ENCODE data around the gene RHBDL2.

RHBDL2 gene

DNA sequence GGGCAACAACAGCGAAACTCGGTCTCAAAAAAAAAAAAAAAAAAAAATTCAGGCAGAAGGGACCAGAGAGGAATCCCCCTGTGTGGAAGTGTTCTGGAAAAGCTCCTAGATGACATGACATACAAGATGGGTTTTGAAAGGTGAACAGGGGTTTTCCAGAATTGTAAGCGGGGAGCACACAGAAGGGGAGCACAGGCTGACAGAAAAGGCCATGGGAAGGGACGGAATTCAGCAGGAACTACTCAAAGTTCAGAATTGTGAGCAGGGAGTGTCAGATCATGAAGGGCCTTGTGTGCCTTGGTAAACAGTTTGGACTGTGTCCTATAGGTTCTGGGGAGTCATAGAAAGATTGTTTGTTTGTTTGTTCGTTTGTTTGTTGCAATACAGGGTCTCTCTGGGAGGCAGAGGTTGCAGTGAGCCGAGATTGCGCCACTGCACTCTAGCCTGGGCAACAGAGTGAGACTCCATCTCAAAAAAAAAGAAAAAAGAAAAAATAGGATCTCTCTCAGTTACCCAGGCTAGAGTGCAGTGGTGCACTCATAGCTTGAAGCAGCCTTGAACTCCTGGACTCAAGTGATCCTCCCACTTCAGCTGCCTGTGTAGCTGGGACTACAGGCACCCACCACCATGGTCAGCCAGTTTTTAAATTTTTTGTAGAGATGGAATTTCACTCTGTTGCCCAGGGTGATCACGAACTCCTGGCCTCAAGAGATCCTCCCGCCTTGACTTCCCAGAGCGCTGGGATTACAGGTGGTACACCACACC lies 1.2 kb upstream of the RHBDL2 start:
- TF ChIP-seq, protein P1, sequence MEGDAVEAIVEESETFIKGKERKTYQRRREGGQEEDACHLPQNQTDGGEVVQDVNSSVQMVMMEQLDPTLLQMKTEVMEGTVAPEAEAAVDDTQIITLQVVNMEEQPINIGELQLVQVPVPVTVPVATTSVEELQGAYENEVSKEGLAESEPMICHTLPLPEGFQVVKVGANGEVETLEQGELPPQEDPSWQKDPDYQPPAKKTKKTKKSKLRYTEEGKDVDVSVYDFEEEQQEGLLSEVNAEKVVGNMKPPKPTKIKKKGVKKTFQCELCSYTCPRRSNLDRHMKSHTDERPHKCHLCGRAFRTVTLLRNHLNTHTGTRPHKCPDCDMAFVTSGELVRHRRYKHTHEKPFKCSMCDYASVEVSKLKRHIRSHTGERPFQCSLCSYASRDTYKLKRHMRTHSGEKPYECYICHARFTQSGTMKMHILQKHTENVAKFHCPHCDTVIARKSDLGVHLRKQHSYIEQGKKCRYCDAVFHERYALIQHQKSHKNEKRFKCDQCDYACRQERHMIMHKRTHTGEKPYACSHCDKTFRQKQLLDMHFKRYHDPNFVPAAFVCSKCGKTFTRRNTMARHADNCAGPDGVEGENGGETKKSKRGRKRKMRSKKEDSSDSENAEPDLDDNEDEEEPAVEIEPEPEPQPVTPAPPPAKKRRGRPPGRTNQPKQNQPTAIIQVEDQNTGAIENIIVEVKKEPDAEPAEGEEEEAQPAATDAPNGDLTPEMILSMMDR (conservative IDR thresholded peaks at IDR 0.05), result no peak
- no peak overlapping the region for H3K27ac ChIP-seq

GRCh38 chr1:38941093-38941492 lies 537 bp downstream of the RHBDL2 start:
- TF ChIP-seq, protein P1 (conservative IDR thresholded peaks at IDR 0.05), result no peak
- H3K27ac ChIP-seq, result peak overlapping the region; percentile 47; the same call in 1 of the 2 replicates

- H3K27ac ChIP-seq, result no peak overlapping the region
- TF ChIP-seq, protein P1 (conservative IDR thresholded peaks at IDR 0.05), result no peak
Observed at GRCh38 chr1:38940339-38941047, 1.1 kb downstream of the RHBDL2 start.

- no peak overlapping the region for H3K27ac ChIP-seq
Observed at GRCh38 chr1:38938722-38939260, 2.8 kb downstream of the RHBDL2 start.

DNA sequence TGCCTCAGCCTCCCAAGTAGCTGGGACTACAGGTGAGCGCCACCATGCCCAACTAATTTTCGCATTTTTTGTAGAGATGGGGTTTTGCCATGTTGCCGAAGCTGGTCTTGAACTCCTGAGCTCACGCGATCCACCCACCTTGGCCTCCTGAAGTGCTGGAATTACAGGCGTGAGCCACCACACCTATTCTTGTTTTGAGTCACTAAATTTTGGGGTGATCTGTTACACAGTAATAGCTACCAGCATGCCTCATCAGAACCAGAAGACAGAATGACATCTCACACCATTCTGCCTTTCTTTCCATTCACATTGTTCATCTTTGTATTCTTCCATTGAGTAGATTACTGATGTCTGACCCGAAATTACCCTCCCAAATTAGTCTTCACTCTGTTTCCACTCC lies 9.1 kb downstream of the RHBDL2 start:
- H3K27ac ChIP-seq, result no peak overlapping the region

More at GRCh38 chr1:38938722-38939260, 2.8 kb downstream of the RHBDL2 start:
- TF ChIP-seq, protein P1 (conservative IDR thresholded peaks at IDR 0.05), result no peak

DNA sequence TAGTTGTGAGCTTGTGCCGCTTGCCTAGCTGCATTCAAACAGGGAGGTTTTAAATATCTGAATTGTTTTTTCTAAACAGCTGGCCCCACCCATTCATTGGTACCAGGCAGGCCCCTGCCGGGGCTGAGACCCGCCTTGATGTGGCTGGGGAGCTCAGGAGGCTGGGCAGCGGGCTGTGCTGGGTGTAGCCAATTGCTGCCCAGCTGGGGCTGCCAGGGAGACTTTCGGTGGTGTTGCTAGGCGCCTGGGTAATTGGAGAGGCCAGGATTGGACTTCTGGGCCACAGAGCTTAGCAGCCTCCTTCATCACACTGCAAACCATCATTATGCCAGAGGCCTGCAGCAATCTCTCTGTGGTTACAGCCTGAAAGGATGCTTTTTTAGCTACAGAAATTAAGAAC lies 12.2 kb downstream of the RHBDL2 start:
- H3K27ac ChIP-seq, result no peak overlapping the region
- TF ChIP-seq, protein P1 (conservative IDR thresholded peaks at IDR 0.05), result no peak

More for the DNA sequence above, 9.1 kb downstream of the RHBDL2 start:
- TF ChIP-seq, protein P1 (conservative IDR thresholded peaks at IDR 0.05), result no peak

GRCh38 chr1:38929054-38929453 lies 12.6 kb downstream of the RHBDL2 start:
- no peak overlapping the region for H3K27ac ChIP-seq
- TF ChIP-seq, protein P1 (conservative IDR thresholded peaks at IDR 0.05), result no peak
